Stimulated activated CD8-positive, alpha-beta memory T cell treated with anti-CD3 and anti-CD28 coated beads, Interleukin-12 subunit alpha, Interleukin-12 subunit beta, amount 100 ng/mL, for 4 hours (primary cell): ENCODE measurements around the gene FGD4.

ENCODE experiments used
- DNase-seq: peaks from one replicate; pipeline ENCODE4 v3.0.0-alpha.2; 2020; ENCODE audit warnings: low read depth

Gene FGD4

DNA sequence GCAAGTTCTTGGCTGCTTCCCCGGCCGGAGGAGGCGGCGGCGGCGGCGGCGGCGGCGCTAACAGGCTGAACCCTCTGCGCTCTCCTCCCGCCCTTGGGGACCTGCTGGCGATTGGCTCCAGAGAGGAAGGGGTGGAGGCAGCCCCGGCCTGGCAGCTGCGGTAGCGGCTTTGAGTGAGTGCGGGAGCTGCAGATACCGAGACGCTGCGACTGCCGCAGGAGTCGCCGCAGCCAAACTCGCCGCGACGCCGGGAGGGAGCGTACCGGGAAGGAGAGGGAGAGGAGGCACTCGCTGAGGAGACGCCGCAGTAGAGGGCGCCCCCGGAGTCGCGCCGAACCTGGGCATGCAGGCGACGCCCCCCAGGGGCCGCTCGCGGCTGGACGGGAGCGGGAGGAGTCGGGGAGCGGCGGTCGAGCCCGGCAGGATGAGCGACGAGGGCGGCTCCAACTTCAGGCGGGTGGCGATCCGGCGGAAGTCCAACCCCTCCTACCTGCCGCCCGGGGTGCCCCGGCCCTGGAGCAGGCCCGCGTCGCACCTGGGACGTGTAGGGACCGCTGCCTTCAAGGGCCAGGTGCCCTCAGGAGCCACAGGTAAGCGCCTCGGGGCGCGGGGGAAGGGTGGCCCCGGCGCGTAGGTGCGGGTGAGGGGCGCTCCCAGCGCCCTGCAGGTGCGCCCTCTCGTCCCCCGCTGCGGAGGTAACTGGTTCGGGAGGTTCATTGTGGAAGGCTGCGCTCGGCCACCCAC is at the start of gene FGD4:
Gene FGD4 (plus strand): TSS at position 189 of the 744 bp plus-strand sequence.
- DNase-seq = no peak

DNA sequence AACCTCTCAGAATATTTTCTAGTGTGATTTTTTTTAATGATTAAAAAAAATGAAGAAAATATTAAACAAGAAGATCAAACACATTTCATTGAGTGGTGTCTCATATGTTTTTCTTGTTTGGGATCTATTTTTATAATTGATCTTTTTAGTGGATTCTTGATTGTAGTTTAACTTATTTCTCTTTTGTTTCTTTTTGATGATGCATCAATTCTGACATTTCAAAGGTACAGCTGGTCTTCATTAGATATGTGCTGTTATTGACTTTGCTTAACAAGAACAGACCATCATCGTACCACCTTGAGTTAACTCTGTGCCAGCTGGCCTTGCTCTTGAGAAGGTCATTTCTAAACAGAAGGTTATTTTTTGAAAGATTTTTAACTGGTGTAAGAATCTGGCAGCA is 45.8 kb upstream of the FGD4 start:
- DNase-seq = no peak

DNA sequence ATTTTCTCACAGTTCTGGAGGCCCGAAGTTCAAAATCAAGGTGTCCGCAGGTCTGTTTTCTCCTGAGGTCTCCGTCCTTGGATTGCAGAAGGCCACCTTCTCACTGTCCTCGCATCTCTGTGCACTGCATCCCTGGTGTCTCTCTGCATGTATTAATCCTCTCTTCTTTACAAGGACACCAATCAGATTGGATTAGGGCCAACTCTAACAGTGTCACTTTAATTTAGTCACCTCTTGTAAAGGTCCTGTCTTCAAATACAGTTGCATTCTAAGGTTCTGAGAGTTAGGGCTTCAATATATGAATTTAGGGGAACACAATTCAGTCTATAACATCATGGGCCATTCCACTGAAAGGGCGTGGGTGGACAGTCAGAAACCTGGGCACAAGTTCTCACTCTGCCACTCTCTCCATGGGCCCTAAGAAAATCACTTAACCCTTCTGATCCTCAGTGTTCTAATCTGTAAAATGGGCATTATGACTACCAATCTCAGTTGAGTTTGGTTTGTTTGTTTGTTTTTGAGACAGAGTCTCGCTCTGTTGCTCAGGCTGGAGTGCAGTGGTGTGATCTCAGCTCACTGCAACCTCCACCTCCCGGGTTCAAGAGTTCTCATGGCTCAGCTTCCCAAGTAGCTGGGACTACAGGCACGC is 41.6 kb upstream of the FGD4 start:
- no peak for DNase-seq

DNA sequence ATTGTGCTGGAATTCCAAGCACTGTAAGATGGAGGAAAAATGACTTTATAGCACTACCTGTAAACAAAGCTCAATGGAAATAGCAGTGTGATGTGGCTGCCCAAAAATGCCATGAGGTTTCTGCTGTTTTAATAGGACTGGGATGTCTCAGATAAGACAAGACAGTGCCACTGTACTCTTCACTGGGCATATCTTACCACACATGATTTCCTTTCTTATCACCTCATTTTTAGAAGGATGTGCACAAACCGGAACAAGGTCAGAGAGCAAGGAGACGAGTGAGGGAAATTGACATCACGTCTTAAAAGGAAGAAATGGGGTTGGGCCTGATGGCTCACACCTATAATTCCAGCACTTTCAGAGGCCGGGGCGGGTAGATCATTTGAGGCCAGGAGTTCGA is 38.4 kb upstream of the FGD4 start:
- DNase-seq = no peak

DNA sequence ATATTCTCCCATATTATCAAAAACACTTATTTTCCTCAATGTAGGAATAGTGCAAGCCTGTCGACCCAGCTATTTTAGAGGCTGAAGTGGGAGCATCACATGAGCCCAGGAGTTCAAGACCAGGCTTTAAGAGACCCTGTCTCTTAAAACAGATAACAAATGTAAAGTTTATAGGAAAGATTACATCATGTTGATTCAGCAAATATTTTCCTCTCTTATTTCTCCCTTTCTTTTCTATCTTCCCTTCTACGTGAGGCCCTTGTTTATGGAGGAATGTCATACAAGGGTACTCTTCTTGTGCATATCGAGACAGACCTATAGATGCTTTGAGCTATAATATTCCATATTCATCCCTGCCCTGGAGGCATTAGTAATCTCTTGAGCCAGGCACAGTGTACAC is 36.5 kb upstream of the FGD4 start:
- no peak for DNase-seq

DNA sequence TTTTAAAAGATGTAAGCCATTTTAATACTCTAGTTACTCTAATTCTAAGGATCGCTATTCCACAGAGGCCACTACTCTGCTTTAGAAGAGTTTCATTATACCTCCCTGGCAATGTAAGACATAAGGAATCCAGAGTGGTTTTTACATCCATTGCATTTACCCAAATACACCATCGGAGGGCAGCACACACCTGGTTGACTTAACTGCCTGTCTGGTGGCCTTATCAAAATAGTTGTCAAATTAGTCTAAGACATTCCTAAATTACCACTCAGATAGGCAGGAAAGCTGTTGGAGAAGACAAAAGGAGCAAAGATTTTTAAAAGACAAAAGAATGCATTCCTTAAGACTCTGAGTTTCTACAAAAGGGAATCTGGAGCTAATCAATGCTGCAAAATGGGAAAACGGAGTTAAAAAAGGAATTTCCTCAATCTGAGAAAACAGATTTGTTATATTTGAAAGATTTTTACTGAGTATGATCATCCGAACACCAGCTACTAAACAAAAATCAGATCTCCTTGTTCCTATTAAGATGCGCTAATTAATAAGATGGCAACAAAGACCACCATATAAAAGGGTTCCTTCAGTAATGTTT is 33.8 kb upstream of the FGD4 start:
- no peak for DNase-seq

DNA sequence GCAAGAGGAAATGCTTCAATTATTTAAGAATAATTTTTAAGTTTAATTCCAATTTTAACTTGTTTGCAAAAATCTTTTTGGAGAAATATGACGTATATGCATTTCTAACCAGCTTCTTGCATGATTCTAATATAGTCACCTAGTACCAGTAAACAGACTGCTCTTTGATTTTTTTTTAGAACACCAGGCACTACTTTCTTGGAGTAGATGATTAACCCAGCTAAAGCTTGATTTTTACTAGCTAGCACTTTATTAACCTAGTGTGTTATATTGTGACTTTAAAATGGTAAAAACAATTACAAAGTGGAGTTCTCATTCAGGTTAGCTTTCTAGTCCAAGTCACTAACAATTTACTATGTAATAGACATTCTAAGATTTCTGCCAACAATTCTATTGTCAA is 32.6 kb upstream of the FGD4 start:
- no peak for DNase-seq

DNA sequence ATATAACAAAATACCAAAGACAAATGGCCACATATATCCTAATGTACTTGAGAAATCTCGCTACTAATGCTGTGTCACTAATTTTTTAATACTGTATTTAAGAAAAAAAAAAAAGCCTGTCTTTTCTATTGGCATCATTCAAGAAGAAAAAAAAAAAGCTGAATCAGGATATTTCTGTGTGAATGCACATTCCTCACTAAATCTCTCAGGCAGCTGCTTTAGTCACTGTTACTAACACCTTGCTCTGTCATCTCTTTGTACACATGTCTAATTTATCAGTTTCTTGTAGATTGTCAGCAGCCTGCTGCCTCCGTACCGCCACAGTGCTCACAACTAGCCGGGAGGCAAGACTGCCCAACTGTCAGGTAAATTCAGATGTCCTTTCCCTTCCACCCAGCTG is 32.0 kb upstream of the FGD4 start:
- DNase-seq = no peak

DNA sequence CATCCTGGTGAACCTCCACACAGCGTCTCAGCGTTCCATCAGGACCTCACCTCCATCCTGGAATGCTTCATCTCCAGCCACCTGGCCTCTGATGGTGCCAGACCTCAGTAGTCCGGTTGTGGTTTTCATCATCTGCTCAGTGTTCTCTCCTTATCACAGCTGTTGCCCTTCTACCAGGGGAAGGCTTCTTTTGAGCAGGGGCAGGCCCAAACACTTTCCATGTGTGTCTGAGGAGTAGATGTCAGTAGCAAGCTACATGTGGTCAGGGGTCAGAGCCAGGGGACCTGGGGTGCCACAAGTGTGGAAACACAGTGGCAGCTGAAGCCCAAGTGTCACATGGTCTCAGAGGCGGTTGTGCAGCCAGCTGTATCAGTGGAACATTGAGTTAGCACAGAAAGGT is 30.2 kb upstream of the FGD4 start:
- no peak for DNase-seq

DNA sequence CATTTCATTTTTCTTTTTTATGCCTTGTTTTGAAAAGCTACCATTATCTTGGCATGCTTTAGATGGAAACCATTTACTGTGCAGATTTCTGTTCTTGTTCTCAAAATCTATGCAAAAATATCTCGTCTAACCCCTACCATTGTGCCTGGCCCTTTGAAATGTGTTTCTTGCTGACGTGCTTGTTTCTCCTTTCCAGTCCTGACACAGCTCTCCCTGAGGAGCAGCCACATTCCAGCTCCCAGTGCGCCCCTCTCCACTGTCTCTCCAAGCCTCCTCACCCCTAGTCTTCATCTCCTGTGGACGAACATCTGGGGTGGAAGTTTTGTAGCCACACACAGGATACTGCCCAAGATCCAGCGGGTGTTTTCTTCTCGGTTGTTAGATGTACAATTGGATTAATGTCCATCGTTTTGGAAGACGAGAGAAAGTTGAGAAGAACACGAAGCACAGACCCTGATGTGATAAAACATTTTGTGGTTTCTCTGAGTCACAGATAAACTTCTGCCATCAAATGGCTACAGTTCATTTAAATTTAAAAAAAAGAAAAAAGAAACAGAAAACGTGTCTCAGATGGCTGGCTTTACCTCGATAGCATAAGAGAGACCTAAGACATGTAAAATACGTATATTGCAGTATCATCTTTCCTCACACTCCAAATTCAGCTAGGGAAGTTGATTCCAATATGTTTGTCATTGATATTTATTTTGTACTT is 21.9 kb upstream of the FGD4 start:
- DNase-seq = no peak

DNA sequence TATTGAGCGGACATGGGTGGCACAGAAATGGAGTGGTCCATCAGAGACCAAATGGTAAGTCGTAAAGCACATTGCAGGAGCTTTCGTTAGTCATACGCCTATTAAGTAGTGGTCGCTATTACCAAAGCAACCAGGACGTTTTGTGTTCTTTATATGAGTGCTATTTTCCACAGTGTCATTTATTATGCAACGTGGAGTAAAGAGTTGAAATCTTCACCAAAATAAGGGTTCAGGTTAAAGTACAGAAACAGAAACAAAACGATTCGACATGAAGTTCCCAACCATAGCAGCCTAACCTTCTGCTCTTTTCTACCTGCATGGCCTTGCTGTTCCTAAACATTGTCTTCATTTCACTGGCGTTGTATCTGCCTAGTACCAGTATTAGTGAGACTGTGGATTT is 20.1 kb upstream of the FGD4 start:
- DNase-seq = no peak

DNA sequence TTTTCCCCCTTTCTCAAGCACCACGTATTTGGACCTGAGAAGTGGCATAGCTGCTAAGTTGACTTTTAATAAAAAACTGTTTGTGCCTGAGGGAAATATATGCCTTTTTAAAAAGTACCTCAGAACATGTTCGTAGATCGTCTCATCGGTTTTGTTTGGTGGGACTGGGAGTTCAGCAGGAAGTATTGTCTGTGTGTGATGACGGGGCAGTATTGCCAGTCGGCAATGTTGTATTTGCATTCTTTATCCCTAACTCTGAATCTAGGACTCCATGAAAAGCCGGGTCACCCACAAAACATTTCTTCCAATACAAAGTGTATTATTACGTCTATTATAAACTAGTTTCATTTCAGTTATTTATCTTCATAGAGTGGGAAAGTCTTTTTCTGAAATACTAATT is 19.7 kb upstream of the FGD4 start:
- no peak for DNase-seq

DNA sequence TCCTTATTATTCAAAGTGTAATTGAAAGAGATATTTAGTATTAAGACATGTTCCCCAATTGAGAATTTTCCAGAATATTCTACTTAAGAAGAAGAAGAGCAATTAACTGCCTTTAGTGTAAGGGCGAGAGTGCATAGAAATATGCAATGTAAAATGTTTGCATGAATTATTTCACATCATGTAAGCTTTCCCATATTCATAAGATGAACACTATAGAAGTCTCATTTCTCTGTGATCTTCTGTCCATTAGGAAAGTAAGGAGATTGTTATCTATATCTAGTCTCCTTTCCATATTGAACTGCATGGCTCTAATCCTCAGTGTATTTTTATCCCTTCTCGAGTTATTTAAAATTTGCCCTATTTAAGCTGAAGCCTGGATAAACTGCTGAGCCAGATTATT is 17.1 kb upstream of the FGD4 start:
- DNase-seq = no peak

DNA sequence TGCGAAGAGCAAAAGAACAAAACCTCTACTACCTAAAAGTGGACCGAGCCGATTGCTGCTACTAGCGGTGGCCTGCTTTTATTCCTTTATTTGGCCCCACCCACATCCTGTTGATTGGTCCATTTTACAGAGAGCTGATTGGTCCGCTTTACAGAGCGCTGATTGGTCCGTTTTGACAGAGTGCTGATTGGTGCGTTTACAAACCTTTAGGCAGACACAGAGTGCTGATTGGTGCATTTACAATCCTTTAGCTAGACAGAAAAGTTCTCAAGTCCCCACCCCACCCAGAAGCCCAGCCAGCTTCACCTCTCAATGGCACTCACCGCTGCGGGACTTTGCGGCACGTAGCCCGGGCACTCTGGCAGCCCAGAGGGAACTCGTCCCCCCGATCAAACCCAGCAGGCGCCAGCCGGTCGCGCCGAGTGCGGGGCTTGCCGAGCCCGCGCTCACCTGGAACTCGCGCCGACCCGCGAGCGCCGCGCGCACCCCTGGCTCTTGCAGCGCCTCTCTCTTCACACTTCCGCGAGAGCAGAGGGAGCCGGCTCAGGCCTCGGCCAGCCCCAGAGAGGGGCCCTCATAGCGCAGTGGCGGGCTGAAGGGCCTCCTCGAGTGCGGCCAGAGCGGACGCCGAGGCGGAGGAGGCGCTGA is 8.7 kb upstream of the FGD4 start:
- DNase-seq = no peak

DNA sequence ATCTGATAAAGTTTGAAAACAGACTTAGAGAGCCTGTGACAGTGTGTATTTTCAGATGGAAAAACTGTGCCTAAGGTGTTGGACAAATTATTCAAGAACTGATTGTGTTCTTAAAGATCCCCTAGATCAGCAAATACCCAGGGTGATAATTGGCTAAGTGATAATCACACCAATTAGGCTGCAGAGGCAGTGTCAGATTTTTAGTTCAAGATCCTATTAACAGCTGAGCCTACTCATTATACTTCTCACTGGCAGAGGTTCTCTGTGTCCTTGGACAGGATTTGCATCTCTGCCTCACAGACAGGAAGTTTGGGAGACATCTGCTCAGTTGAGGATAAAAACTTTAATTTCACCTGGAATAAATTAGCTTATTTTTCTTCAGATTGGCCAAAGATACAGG is 4.3 kb upstream of the FGD4 start:
- no peak for DNase-seq

DNA sequence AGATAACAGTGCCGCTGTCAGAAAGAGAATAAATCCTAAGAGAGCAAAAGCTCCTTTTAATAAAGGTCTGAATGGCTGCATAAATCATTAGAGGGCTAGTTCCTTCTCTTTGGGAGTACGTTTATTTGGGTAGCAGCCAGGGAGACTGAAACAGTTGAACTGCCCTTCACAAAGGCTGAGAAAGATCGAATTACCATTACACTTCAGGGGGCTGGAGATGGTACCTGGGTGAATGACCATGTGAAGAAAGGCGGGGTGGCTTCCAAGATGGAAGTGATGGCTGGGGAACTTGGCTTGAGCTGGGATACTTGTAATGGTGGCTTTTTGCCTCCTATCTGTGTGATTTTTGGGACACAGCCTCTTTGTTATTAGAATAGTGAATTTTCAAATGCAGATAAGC is 1.7 kb upstream of the FGD4 start:
- no peak for DNase-seq

DNA sequence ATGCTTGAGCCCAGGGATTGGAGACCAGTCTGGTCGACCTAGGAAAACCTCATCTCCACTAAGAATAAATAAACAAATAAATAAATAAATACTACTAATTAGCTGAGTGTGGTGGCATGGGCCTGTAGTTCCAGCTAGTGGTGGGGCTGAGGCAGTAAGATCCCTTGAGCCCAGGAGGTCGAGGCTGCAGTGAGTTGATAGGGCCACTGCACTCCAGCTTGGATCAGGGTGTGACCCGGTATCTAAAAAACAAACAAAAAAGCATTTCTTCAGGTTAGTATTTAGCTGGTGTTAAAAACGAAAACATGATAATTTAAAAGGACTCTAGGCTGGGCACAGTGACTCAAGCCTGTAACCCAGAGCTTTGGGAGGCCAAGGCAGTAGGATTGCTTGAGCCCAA is 1.2 kb upstream of the FGD4 start:
- DNase-seq = no peak

DNA sequence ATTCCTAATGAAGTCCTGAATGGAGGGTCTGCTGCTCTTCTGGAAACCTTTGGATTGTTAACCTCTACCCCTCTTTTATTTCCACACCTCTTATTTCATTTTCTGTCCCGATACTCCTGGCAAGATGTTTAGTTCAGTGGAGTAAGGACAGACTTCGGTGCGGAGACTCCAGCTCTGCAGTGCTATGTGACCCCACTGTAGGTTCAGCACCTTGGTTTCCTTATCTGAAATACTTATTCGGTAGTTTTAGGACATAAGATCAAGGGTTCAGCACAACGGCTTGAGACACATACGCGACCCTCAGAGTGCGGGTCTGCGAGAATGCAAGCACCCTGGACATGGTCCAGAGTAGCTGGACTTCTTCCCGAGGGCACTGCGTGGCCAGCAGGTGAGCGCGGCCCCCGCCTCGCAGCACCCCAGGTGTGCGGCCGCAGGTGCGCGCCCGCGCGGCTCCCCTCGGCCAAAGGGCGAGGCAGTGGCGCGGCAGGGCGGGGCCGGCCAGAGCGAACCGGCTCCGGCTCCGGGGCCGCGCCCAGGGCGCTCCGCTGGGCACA is 465 bp upstream of the FGD4 start:
- no peak for DNase-seq

DNA sequence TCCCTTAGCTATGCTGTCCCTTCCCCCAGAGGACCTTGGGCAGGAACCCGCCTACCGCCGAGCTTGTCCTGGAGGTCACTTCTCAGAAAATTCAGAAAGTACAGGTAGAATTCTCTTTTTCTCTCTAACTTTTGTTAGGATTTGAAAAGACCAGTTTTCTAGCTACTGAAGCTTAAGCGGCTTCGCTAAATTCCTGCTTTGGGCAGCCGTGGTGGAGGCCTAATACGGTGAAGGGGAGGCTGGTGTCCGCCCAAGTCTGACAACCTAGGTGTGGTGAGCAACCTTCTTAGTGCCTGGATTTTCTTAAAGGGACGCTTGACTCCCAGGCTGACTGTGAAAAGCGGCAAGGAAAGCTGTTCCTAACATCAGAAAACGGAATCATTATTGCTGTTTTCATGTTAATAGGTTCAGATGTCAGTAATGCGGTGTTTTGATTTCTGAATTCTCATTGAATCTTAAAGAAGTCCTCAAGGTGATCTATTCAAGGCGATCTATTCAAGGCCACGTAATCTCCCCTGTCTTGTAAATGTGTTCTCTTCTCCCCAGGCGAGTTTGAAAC is 835 bp downstream of the FGD4 start:
- DNase-seq = no peak

DNA sequence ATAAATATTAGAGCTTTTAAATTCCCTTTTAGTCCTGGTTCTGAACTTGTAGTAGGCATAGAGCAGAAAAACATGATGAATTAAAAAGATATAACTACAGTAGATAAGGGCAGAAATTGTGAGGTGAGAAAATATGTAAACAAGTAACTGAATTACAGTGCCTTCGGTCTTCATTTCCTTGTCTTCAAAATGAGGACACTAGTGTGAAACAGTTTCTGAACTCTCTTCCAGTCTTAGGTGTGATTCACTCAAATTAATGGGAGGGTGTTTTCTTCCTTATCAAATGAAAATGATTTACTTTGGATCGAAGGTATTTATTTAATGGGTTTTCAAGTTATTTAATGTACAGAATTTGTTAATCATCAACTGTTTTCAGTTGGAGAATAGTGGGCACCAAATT is 1.5 kb downstream of the FGD4 start:
- DNase-seq = no peak

DNA sequence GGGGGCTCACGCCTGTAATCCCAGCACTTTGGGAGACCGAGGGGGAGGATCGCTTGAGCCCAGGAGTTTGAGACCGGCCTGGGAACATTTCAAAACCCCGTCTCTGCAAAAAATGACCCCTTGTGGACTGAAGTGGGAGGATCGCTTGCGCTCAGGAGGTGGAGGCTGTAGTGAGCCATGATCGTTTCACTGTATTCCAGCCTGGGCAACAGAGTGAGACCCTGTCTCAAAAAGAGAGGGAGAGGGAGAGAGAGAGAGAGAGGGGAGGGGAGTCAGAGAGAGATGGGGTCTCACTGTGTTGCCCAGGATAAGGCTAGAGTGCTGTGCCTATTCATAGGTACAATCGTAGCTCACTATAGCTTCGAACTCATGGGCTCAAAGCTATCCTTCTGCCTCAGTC is 2.8 kb downstream of the FGD4 start:
- DNase-seq = no peak

DNA sequence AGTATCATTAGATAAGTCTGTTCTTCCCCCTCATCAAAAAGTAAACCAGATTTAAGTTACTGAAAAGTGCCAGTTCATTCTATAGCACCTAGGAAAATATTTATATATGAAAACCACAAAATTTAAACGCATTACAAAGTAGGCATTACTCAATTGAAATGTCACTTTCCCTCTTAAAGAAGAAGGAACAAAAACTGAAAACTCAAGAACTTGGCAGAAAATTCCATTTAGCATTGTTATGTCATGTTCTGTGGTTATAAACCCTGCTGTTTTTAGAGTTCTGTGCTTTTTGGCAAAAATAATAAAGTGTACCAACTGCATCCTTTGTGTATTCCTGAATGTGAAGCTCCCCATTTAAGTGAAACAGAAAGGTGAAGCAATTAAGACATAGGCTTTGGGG is 3.6 kb downstream of the FGD4 start:
- no peak for DNase-seq
